Activated naive CD4-positive, alpha-beta T cell treated with anti-CD3 and anti-CD28 coated beads for 36 hours (primary cell): Measurements from ENCODE around the gene BPGM. TPM values are rescaled to one million over a fixed set of nuclear protein-coding genes. Genes with fewer than 3 reads are reported as not detected.

Experiments used
- CTCF ChIA-PET: fragments of 350-600 bp; sonication (Branson Sonifier 250); formaldehyde crosslinking; loops from one replicate; lab custom pipeline; 2021; ENCODE audit warnings: antibody characterized with exemption; lab: Charles Lee
- DNase-seq: peaks from one replicate; pipeline ENCODE4 v3.0.0-alpha.2; 2020
- H3K27ac Mint-ChIP-seq: one replicate; pipeline ENCODE4 v1.8.0; 2021; ENCODE audit warnings: mild to moderate bottlenecking, mixed read lengths
- H3K27me3 Mint-ChIP-seq: one replicate; pipeline ENCODE4 v1.8.0; 2021; ENCODE audit warnings: low read depth, mixed read lengths
- H3K36me3 Mint-ChIP-seq: one replicate; pipeline ENCODE4 v1.8.0; 2021; ENCODE audit warnings: low read depth, mixed read lengths
- H3K4me1 Mint-ChIP-seq: one replicate; pipeline ENCODE4 v1.8.0; 2021; ENCODE audit warnings: low read depth, mixed read lengths
- H3K4me3 Mint-ChIP-seq: one replicate; pipeline ENCODE4 v1.8.0; 2021; ENCODE audit warnings: mild to moderate bottlenecking, moderate library complexity, mixed read lengths
- H3K9me3 Mint-ChIP-seq: one replicate; pipeline ENCODE4 v1.8.0; 2021; ENCODE audit warnings: mixed read lengths
- intact Hi-C: fragments of 100-400 bp; cut with micrococcal nuclease; formaldehyde crosslinking; loops from one replicate; pipeline ENCODE4 v1.15.1; 2023
- total RNA-seq, 2 experiments: library from RNA; stranded (reverse); gene quantifications; one replicate each; pipeline ENCODE4 v1.2.3, GENCODE V29; 2021

Gene BPGM
- total RNA-seq, 2 experiments from 2014 or later, result 13.9 to 14.2 TPM

DNA sequence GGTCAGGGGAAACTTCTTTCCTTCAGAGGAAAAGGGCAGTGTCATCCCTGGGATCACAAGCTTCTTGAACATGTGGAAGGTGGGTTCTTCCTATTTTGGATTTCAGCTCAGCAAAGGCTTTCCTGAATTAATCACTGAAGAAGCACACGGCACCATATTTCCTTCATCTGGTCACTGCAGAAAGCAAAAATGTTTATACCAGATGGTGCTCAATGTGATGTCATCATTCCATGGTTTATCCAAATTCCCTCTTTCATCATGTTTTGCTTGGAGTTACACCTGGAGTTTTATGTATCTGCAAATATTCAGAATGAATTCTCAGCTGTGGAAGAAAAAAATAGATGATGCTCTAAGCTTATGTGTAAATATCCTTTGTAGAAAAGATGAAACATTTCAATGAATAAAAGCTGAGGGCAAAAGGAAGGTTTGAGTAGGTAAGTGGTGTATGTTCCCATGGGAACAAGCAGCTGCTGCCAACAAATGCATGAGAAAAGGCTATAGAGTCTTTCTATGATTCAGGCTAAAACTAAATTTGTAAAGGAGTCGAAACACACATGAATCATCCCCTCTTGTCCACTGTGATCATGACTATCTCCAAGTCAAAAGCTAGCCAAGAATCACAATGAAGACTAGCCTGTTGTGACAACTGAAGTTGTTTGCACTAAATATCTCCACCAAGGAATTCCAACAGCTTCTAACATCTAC is 26.9 kb upstream of the BPGM start:
- H3K4me1 Mint-ChIP-seq, result no peaks in the 10 kb centered on the region
- intact Hi-C loops, result no loop called here
- no peaks in the 10 kb centered on the region for H3K9me3 Mint-ChIP-seq
- no peak overlapping the region for H3K27ac Mint-ChIP-seq
- no peak for DNase-seq
- H3K36me3 Mint-ChIP-seq, result no peaks in the 10 kb centered on the region
- peaks cover 41% of the 10 kb centered on the region for H3K27me3 Mint-ChIP-seq
- CTCF ChIA-PET, result interaction anchor here (0.5 to 1.2 kb wide), 4 partner anchors 12 to 316 kb away, joined by 3 to 4 read pairs (median 3); no protein-coding TSS in a partner anchor
- no peak overlapping the region for H3K4me3 Mint-ChIP-seq

DNA sequence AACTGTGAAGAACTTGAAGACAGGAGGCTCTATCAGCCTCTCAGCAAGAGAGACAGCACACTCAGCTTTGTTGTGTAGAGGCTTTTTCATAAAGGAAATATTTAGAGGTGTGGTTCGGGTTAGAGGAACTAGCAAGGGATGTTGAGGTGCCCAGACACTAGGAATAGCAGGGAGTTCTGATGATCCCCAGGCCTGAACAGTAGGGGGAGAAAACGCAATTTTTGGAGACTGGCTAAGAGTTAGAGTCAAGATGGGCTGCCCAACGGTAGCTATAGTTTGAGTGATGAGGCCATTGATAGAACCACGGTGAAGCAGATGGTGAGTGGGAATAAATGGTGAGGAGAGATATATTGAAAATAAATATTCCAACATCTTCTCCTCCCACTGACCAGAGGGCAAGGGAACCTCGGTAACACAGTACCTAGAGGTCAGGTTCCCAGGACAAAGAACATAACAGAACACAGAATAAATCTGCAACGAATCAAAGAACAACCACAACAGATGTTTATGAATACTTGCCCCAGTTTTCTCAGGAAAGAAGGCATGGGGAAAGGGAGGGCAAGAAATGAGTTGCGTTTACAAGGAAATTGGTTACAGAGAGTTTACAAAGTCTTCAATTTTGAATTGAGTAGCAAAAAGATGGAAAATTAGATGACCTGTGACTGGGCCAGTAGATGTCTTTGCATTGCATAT is 24.2 kb upstream of the BPGM start:
- CTCF ChIA-PET, result interaction anchor here (1.6 kb wide), 1 partner anchor 109 kb away, joined by 3 read pairs; no protein-coding TSS in a partner anchor
- Mint-ChIP-seq H3K4me3 (no peak overlapping the region), H3K36me3 (no peaks in the 10 kb centered on the region)

DNA sequence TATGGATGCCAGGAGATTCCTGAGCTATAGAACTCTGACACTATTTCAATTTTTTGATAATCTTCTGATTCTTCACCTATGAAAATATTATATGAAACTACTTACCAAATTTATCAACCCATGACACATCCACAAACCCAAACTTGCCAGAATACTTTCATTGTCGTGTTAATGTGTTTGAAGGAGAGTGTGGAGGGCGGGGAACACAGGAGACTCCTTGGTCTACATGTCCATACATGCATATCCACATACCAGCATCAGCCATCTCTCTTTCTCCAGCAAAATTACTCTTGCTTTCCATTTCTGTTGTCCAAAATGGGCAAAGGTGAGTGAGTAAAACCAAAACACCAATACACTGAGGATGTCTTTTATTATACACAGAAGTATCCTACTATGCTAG is 23.5 kb upstream of the BPGM start:
- CTCF ChIA-PET, result interaction anchor here (1.2 to 1.4 kb wide), 2 partner anchors 10 to 22 kb away, joined by 3 to 5 read pairs; no protein-coding TSS in a partner anchor
- Mint-ChIP-seq H3K4me3 (no peak overlapping the region), H3K4me1 (no peaks in the 10 kb centered on the region), H3K9me3 (no peaks in the 10 kb centered on the region), H3K36me3 (no peaks in the 10 kb centered on the region), H3K27me3 (peaks cover 41% of the 10 kb centered on the region), H3K27ac (no peak overlapping the region)
- DNase-seq, result no peak
- intact Hi-C loops, result no loop called here

More for the DNA sequence above, 24.2 kb upstream of the BPGM start:
- no peak for DNase-seq
- intact Hi-C loops, result no loop called here
- no peaks in the 10 kb centered on the region for H3K9me3 Mint-ChIP-seq
- H3K27me3 Mint-ChIP-seq, result peaks cover 41% of the 10 kb centered on the region
- H3K27ac Mint-ChIP-seq, result no peak overlapping the region
- H3K4me1 Mint-ChIP-seq, result no peaks in the 10 kb centered on the region

DNA sequence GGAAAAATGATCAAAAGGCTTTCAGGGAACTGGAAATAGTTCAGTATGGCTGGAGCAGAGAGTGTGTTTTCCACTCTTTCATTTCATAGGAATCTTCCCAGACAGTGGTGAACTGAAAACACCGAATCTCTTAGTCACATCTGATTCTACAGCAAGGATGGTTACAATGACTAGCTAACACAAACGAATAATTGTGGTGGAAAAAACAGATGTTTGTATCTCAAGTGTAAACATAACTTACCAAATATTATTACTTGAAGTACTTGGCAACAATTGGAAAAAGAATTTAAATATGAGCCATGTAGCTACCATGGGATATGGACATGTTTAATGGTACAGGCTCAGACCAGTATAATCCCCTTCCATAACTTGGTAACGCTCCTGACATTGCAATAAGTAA is 21.1 kb upstream of the BPGM start:
- Mint-ChIP-seq H3K36me3 (no peaks in the 10 kb centered on the region), H3K4me3 (no peak overlapping the region), H3K4me1 (no peaks in the 10 kb centered on the region), H3K9me3 (no peaks in the 10 kb centered on the region), H3K27me3 (peaks cover 37% of the 10 kb centered on the region), H3K27ac (no peak overlapping the region)
- CTCF ChIA-PET, result interaction anchor here (1.2 to 1.4 kb wide), 2 partner anchors 193 to 1971 kb away, joined by 3 to 4 read pairs; no protein-coding TSS in a partner anchor
- intact Hi-C loops, result no loop called here
- DNase-seq, result no peak

DNA sequence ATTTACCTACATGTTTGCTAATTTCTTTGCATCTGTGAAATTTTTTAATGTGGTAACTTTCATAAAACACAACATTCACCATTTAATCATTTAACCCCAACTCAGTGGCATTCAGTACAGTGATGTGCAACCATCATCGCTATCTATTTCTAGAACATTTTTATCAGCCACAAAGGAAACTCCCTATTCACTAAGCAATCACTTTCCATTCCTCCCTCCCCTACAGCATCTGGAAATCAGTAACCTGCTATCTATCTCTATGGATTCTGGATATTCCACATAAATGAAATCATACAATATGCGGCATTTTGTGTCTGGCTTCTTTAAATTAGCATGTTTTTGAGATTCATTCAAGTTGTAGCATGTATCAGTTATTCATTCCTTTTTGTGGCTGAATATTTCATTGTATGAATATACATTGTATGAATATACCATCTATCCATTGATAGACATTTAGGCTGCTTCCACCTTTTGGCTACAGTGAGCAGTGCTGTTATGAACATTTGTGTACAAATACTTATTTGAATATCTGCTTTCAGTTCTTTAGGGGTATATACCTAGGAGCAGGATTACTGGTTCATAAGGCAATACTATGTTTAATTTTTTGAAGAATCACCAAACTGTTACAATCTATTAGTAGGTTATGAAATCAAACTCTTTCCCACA is 19.4 kb upstream of the BPGM start:
- H3K27me3 Mint-ChIP-seq, result peaks cover 31% of the 10 kb centered on the region
- intact Hi-C loops, result no loop called here

DNA sequence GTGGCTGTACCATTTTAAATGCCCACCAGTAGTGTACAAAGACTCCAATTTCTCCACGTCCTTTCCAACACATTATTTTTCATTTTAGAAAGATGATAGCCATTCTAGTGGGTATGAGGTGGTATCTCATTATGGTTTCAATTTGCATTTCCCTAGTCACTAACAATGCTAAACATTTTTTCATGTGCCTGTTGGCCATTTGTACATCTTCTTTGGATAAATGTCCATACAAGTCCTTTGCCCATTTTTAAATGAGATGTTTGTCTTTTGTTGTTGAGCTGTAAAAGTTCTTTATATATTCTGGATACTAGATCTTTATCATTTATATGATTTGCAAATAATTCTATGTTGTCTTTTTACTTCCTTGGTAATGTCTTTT is 18.9 kb upstream of the BPGM start:
- Mint-ChIP-seq H3K9me3 (no peaks in the 10 kb centered on the region), H3K4me1 (no peaks in the 10 kb centered on the region), H3K27me3 (peaks cover 28% of the 10 kb centered on the region), H3K4me3 (no peak overlapping the region), H3K27ac (no peak overlapping the region), H3K36me3 (no peaks in the 10 kb centered on the region)
- CTCF ChIA-PET, result no interaction called here
- DNase-seq, result no peak
- intact Hi-C loops, result no loop called here

More for the DNA sequence above, 19.4 kb upstream of the BPGM start:
- H3K27ac Mint-ChIP-seq, result no peak overlapping the region
- H3K4me3 Mint-ChIP-seq, result no peak overlapping the region
- H3K4me1 Mint-ChIP-seq, result no peaks in the 10 kb centered on the region
- DNase-seq, result no peak
- CTCF ChIA-PET, result no interaction called here
- no peaks in the 10 kb centered on the region for H3K36me3 Mint-ChIP-seq
- H3K9me3 Mint-ChIP-seq, result no peaks in the 10 kb centered on the region

DNA sequence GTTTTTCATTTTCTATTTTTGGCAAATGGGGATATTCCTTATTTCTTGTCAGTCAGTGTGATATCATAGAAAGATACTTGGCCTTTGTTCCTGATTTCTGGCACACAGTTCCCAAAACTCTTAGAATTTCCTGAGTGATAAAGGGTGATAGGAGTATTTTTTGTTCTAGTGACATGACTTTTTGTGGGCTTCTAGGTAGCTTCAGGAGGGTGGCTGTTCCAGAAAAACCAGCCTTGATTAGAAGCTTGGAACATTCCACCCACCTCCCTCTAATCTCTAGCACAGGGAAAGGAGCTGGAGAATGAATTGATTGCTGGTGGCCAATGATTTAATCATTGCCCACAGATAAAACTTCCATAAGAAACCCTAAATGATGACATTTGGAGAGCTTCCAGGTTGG is 17.2 kb upstream of the BPGM start:
- DNase-seq, result no peak
- intact Hi-C loops, result no loop called here
- Mint-ChIP-seq H3K4me1 (no peaks in the 10 kb centered on the region), H3K27me3 (peaks cover 19% of the 10 kb centered on the region), H3K9me3 (no peaks in the 10 kb centered on the region), H3K4me3 (no peak overlapping the region), H3K27ac (no peak overlapping the region), H3K36me3 (no peaks in the 10 kb centered on the region)
- CTCF ChIA-PET, result interaction anchor here (0.6 to 7.5 kb wide), 3 partner anchors 73 to 752 kb away, joined by 3 to 88 read pairs (median 3); no protein-coding TSS in a partner anchor

DNA sequence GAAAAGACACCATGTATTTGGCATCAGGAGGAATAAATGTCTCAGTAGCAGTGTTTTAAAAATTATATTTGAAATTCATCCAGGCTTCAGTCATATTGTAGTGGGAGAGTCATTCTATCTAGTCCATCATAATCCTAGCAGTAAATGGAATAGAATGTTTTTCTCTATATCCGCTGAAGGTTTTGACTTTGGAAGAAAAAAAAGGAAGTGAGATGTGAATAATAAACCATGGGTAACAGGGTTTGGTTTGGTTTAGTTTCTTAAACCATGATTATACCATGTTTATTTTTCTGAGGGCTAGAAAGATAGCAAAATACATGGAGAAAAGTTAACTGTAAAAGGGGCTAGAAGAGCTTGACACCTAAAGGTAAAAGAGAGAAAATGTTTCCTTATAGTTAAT is 16.4 kb upstream of the BPGM start:
- CTCF ChIA-PET, result interaction anchor here (0.7 to 7.5 kb wide), 6 partner anchors 27 to 325 kb away, joined by 3 to 88 read pairs (median 5); no protein-coding TSS in a partner anchor

DNA sequence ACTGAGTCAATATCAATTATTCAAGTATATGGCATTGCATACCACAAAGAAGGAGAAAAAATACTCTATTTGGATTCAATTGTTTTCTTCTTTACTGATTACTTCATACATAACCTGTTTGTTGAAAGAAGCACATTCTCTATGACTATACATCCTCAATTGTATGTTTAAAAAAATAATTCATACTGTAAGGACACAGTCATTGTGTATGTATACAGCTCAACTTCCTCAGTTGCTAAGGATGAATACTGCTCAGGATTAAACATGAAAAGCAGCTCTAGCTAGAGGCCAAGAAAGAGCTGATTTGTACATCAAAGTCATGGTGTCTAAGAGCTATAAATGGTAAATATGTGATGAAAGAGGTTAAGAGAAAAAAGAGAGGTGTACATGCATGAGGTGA is 15.8 kb upstream of the BPGM start:
- DNase-seq, result no peak
- intact Hi-C loops, result no loop called here
- Mint-ChIP-seq H3K36me3 (no peaks in the 10 kb centered on the region), H3K4me3 (no peak overlapping the region), H3K27me3 (peaks cover 17% of the 10 kb centered on the region), H3K4me1 (peaks cover 7% of the 10 kb centered on the region), H3K9me3 (no peaks in the 10 kb centered on the region), H3K27ac (no peak overlapping the region)
- CTCF ChIA-PET, result interaction anchor here (0.7 to 7.5 kb wide), 13 partner anchors 24 to 355 kb away, joined by 3 to 88 read pairs (median 7); partner anchors contain the start of gene AGBL3

More for the DNA sequence above, 16.4 kb upstream of the BPGM start:
- Mint-ChIP-seq H3K27ac (no peak overlapping the region), H3K36me3 (no peaks in the 10 kb centered on the region), H3K27me3 (peaks cover 17% of the 10 kb centered on the region), H3K9me3 (no peaks in the 10 kb centered on the region), H3K4me3 (no peak overlapping the region), H3K4me1 (peaks cover 2% of the 10 kb centered on the region)
- intact Hi-C loops, result no loop called here
- no peak for DNase-seq

DNA sequence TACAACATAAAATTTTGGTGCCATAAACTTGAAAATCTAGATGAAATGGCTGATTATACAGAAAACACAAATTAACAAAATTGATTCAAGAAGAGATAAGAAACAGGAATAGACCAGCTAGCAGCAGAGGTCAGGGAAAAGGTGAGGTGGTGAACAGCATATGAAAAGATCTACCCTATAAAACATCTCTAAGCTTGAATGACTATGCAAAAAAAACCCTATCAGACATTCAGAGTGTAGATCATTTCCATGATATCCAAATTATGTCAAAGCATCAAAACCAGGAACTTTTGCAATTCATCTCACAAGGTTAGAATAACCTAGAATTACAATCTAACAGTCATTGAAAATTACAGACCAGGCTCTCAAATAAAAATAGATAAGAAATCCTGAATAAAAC is 14.6 kb upstream of the BPGM start:
- no peaks in the 10 kb centered on the region for H3K36me3 Mint-ChIP-seq
- no peak for DNase-seq
- peaks cover 19% of the 10 kb centered on the region for H3K4me1 Mint-ChIP-seq
- CTCF ChIA-PET, result interaction anchor here (0.6 to 7.5 kb wide), 19 partner anchors 19 to 532 kb away, joined by 3 to 88 read pairs (median 6); partner anchors contain the start of gene AGBL3
- peaks cover 13% of the 10 kb centered on the region for H3K27me3 Mint-ChIP-seq
- H3K9me3 Mint-ChIP-seq, result no peaks in the 10 kb centered on the region
- no peak overlapping the region for H3K27ac Mint-ChIP-seq
- intact Hi-C loops, result loop anchor here (2.0 kb wide), 1 partner anchor 213 kb away; no protein-coding TSS in a partner anchor
- H3K4me3 Mint-ChIP-seq, result no peak overlapping the region

DNA sequence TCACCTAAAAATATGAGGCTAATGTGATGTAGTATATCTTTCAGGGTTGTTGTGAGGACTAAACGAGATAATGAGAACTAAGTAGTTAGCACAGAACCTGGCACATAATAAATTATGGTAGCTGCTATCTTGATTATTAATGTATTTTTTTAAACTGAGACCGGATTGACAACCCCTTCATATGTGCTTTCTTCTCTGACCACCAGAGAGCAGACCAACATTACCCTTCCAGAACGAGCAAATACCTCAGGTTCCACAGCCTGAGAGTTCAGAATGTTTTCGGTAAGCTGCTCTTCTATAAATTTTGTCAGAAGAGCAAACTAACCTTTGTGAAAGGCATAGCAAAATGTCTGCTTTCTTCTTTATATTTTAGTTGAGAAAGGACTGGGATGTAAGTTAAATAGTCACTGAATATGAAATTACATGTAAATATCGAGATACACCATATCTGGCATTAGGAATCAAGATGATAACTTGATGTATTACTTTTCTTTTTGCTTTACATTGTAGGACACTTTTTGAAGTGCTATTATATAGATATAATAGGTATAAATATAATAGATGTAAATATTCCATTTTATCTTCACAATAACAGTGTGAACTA is 13.6 kb upstream of the BPGM start:
- Mint-ChIP-seq H3K4me1 (peaks cover 27% of the 10 kb centered on the region), H3K9me3 (no peaks in the 10 kb centered on the region), H3K27ac (no peak overlapping the region), H3K27me3 (peaks cover 5% of the 10 kb centered on the region), H3K36me3 (no peaks in the 10 kb centered on the region), H3K4me3 (no peak overlapping the region)
- peak; percentile 52 for DNase-seq
- intact Hi-C loops, result loop anchor here (1.0 to 2.0 kb wide), 8 partner anchors 33 to 537 kb away; partner anchors contain the start of gene CYREN
- CTCF ChIA-PET, result interaction anchor here (0.5 to 7.5 kb wide), 38 partner anchors 9 to 786 kb away, joined by 3 to 88 read pairs (median 5); partner anchors contain the start of genes CYREN and WDR91
